ENCODE data around the gene CTSO. TPM values are rescaled to one million over a fixed set of nuclear protein-coding genes. Genes with fewer than 3 reads are reported as not detected.

Gene CTSO
- total RNA-seq, 1 experiment from 2014 or later, result 0.57 TPM

- Histone ChIP-seq H3K4me2 (ENCODE audit: low read length) (no peak overlapping the region), H3K36me3 (ENCODE audit: control insufficient read depth in 1 of 2, insufficient read depth in 2 of 2, low read length in 2 of 2) (no peaks in the 10 kb centered on the region), H3K4me3 (replicated peaks in 1 of 2; ENCODE audit: low read depth in 1 of 2, low read length in 2 of 2) (no peak overlapping the region), H3K79me2 (ENCODE audit: insufficient read depth, low read length) (no peaks in the 10 kb centered on the region), H3K27ac (ENCODE audit: low read depth, low read length) (no peak overlapping the region), H3K27me3 (ENCODE audit: insufficient read depth, low read length) (no peaks in the 10 kb centered on the region), H2AFZ (ENCODE audit: low read depth, low read length, poor library complexity, severe bottlenecking) (no peak overlapping the region), H3K9me3 (ENCODE audit: control insufficient read depth in 1 of 2, insufficient read depth in 1 of 2, low read depth in 1 of 2, low read length in 2 of 2) (no peaks in the 10 kb centered on the region), H4K20me1 (ENCODE audit: insufficient read depth) (no peaks in the 10 kb centered on the region), H3K4me1 (ENCODE audit: control insufficient read depth in 1 of 2, insufficient read depth in 2 of 2, low read length in 2 of 2) (no peaks in the 10 kb centered on the region), H3K9me2 (ENCODE audit: insufficient read depth) (no peaks in the 10 kb centered on the region), H3K9ac (ENCODE audit: low read length) (no peak overlapping the region)
- no TSS peak for BruUV-seq (replicated peaks)
- ChIA-PET POLR2A (no interaction called here), CTCF (no interaction called here), RAD21 (ENCODE audit: low non-redundant PET in 1 of 2, low total read pairs in 2 of 2, uncharacterized antibody in 2 of 2, unreplicated experiment in 2 of 2) (no interaction called here)
- TF ChIP-seq ZBTB33 (IDR thresholded peaks at IDR 0.05; ENCODE audit: extremely low read depth, insufficient replicate concordance, low read length) (no peak), JUND (IDR thresholded peaks at IDR 0.05) (no peak), CTCF (IDR thresholded peaks at IDR 0.05 in 2 of 3, conservative IDR thresholded peaks at IDR 0.05 in 1 of 3; ENCODE audit: borderline replicate concordance in 1 of 3, insufficient read depth in 1 of 3, low read depth in 2 of 3, low read length in 2 of 3) (no peak), ELF1 (IDR thresholded peaks at IDR 0.05; ENCODE audit: borderline replicate concordance, low read depth) (no peak), CEBPB (IDR thresholded peaks at IDR 0.05; ENCODE audit: low read depth) (no peak), MAX (IDR thresholded peaks at IDR 0.05) (no peak), CBX3 (IDR thresholded peaks at IDR 0.05; ENCODE audit: low read depth) (no peak), FOSL1 (IDR thresholded peaks at IDR 0.05; ENCODE audit: low read depth) (no peak), EZH2 (IDR thresholded peaks at IDR 0.05) (no peak), EZH2phosphoT487 (IDR thresholded peaks at IDR 0.05; ENCODE audit: borderline replicate concordance) (no peak)
- ATAC-seq, result no peak
- intact Hi-C loops (cut with micrococcal nuclease), result no loop called here
- DNase-seq (ENCODE audit: low read depth, low spot score), result no peak
Measured at GRCh38 chr4:155889031-155889793, 64.5 kb downstream of the CTSO start.

Data from HCT116 (cell line).